GM08714 (cell line): ENCODE results near the gene SESN1.
"Not testable (repeated sequence)": the region's sequence is repeated elsewhere in the genome, so short reads cannot be mapped to it uniquely, and the experiment has no call there.

Experiments used
- H3K4me3 ChIP-seq: fragments of 200-500 bp; sonication (Bioruptor generic); 2 replicates; pipeline ENCODE4 v1.5.1; 2014; ENCODE audit warnings: mild to moderate bottlenecking, low read length, inconsistent platforms
- ZNF274 ChIP-seq: IDR thresholded peaks from 2 replicates; pipeline ENCODE4 v1.6.1; 2012; ENCODE audit warnings: mild to moderate bottlenecking, low read depth, low read length

SESN1 gene

DNA sequence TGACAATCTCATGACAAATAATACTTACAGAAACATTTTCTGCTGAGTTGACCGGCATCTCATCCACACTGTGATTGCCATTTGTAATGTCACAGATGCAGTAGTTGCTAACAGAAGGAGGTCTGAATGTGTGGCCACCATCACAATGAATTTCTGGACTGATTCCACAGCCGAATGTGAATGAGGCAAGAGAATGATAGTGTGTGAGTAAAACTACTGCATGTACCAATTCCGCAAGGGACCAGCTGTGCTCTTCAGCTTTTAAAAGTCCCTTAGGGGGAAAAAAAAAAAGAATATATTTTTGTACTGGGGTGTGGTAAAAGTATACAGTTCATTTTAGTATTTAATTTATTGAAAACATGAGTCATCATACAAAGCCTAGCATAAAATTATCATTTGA, 96.2 kb downstream of the SESN1 start:
- no peak overlapping the region for H3K4me3 ChIP-seq
- TF ChIP-seq ZNF274: no peak

DNA sequence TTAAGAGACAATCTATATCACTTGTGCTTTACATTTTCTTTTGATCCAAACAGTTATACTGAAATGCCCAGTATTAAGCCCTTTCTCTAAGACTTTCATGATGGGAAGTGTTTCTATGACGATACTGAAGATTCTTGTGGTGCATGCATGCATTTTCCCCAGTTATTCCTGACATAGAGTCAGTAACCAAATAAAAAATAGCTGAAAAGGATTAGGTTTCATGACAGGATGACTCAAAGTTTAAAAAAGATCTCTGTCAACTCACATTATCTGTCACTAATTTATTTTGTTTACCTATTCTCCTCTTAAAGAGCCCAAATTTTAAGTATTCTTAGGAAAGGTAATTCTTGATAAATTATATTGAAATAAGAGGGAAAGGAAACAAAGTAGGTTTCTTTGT, 98.4 kb downstream of the SESN1 start:
- no peak overlapping the region for H3K4me3 ChIP-seq
- no peak for TF ChIP-seq ZNF274

DNA sequence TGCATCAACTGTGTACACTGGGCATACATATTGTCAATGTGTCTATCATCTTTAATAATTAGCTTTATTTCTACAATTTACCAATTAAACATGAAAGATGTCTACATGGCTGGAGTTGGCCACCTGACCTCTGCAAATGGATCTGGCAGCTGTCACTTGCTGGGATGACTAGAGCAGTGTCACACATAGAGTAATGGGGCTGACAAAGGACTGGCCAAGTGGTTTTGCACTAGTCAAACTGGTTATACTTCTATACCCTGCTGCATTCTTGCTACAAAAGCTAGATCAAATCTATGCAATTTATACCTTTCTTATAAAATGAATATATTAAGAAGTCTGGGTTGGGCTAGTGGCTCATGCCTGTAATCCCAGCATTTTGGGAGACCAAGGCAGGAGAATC, 99.3 kb downstream of the SESN1 start:
- TF ChIP-seq ZNF274: no peak
- H3K4me3 ChIP-seq: no peak overlapping the region

GRCh38 chr6:108993876-108994275, 100.8 kb downstream of the SESN1 start:
- TF ChIP-seq ZNF274: no peak
- H3K4me3 ChIP-seq: no peak overlapping the region

GRCh38 chr6:108989700-108990099, 104.9 kb downstream of the SESN1 start:
- no peak for TF ChIP-seq ZNF274
- no peak overlapping the region for H3K4me3 ChIP-seq

- TF ChIP-seq ZNF274: no peak
- H3K4me3 ChIP-seq: no peak overlapping the region
Observed at GRCh38 chr6:108988765-108989164, 105.9 kb downstream of the SESN1 start.

DNA sequence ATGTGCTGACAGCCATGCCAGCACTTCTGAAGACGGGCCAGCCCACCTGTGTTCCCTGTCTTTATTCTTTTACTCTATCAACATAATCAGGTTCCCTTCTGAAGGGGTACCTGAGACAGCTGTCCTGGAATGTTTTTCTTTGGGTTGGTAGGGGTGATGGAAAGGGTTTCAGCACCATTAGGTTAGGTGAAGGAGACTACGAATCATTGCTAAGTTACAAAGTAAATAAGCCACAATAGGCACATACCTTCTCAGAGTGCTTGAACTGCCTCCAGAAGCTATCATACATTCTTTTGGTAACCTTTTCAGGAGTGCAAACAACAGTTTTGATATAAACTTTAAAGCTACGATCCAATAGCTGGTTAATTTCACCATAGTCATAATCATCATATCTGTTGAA, 106.3 kb downstream of the SESN1 start:
- no peak for TF ChIP-seq ZNF274
- no peak overlapping the region for H3K4me3 ChIP-seq

GRCh38 chr6:108987156-108987555, 107.5 kb downstream of the SESN1 start:
- TF ChIP-seq ZNF274: no peak
- H3K4me3 ChIP-seq: no peak overlapping the region

- no peak overlapping the region for H3K4me3 ChIP-seq
- no peak for TF ChIP-seq ZNF274
Observed at GRCh38 chr6:108985301-108985700, 109.3 kb downstream of the SESN1 start.

- no peak for TF ChIP-seq ZNF274
- H3K4me3 ChIP-seq: no peak overlapping the region
Observed at GRCh38 chr6:108983151-108983550, 111.5 kb downstream of the SESN1 start.

- TF ChIP-seq ZNF274: no peak
- H3K4me3 ChIP-seq: no peak overlapping the region
Observed at GRCh38 chr6:108982154-108983113, 112.2 kb downstream of the SESN1 start.

DNA sequence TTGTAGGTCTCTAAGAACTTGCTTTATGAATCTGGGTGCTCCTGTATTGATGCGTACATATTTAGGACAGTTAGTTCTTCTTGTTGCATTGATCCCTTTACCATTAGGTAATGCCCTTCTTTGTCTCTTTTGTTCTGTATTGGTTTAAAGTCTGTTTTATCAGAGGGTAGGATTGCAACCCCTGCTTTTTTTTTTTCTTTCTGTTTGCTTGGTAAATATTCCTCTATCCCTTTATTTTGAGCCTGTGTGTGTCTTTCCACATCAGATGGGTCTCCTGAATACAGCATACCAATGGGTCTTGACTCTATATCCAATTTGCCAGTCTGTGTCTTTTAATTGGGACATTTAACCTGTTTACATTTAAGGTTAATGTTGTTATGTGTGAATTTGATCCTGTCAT, 116.0 kb downstream of the SESN1 start:
- H3K4me3 ChIP-seq: not testable (repeated sequence)

- TF ChIP-seq ZNF274: no peak
- no peak overlapping the region for H3K4me3 ChIP-seq
Observed at GRCh38 chr6:108974201-108974600, 120.4 kb downstream of the SESN1 start.

DNA sequence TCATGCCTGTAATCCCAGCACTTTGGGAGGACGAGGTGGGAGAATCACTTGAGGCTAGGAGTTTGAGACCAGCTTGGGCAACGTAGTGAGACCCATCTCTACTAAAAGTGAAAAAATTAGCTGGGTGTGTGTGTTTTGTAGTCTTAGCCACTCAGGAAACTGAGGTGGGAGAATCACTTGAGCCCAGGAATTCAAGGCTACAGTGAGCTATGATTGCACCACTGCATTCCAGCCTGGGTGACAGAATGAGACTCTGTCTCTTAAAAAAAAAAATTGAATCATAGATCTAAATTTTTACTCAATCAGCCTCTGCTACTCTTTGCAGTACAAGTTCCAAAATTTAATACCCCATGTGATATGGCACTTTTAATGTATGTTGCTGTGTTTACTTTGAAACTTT, 124.9 kb downstream of the SESN1 start:
- no peak for TF ChIP-seq ZNF274
- H3K4me3 ChIP-seq: no peak overlapping the region
